ENCODE measurements around the gene GDNF. TPM values are rescaled to one million over a fixed set of nuclear protein-coding genes. Genes with fewer than 3 reads are reported as not detected.
"Not testable (repeated sequence)": the region's sequence is repeated elsewhere in the genome, so short reads cannot be mapped to it uniquely, and the experiment has no call there.

Gene GDNF
- total RNA-seq, 2 donors from 2014 or later = 0.58 to 2.4 TPM

- Mint-ChIP-seq H3K36me3 (ENCODE audit: low read depth) (peaks cover 7% of the 10 kb centered on the region), H3K9me3 (peaks cover 4% of the 10 kb centered on the region), H3K4me1 (peaks cover 4% of the 10 kb centered on the region), H3K27me3 (ENCODE audit: insufficient read depth) (no peaks in the 10 kb centered on the region), H3K27ac (no peak overlapping the region), H3K4me3 (no peak overlapping the region)
- DNase-seq = no peak
- Histone ChIP-seq H3K4me3 (ENCODE audit: low read length) (no peak overlapping the region), H3K9me3 (ENCODE audit: control insufficient read depth, low read length) (peaks cover 1% of the 10 kb centered on the region), H3K27ac (ENCODE audit: low read depth, low read length) (no peak overlapping the region), H3K9ac (ENCODE audit: extremely low read depth, low read length, poor library complexity, severe bottlenecking) (no peak overlapping the region), H3K36me3 (ENCODE audit: control insufficient read depth, insufficient read depth, low read length) (no peaks in the 10 kb centered on the region), H3K27me3 (ENCODE audit: control insufficient read depth, insufficient read depth, low read length, poor library complexity, severe bottlenecking) (no peaks in the 10 kb centered on the region), H3K4me1 (ENCODE audit: control insufficient read depth, insufficient read depth, low read length) (no peaks in the 10 kb centered on the region)
- no peak for TF ChIP-seq CTCF (conservative IDR thresholded peaks at IDR 0.05)
- WGBS, 2 experiments (ENCODE audit: insufficient coverage in 1 of 2, insufficient read length in 1 of 2) = 96% methylated on average over 4 to 7 of the region's 7 CpGs
Observed at GRCh38 chr5:37871023-37871815, 31.4 kb upstream of the GDNF start.

GRCh38 chr5:37869216-37869615, 29.4 kb upstream of the GDNF start:
- no peak overlapping the region for H3K4me3 ChIP-seq (ENCODE audit: low read length)
- H3K36me3 Mint-ChIP-seq (ENCODE audit: low read depth) = peaks cover 8% of the 10 kb centered on the region
- H3K9ac ChIP-seq (ENCODE audit: extremely low read depth, low read length, poor library complexity, severe bottlenecking) = no peak overlapping the region
- peaks cover 1% of the 10 kb centered on the region for H3K9me3 Mint-ChIP-seq
- WGBS, 2 experiments (ENCODE audit: insufficient coverage in 1 of 2, insufficient read length in 1 of 2) = 92 to 100% methylated on average over 2 of the region's 2 CpGs
- H3K27ac ChIP-seq (ENCODE audit: low read depth, low read length) = no peak overlapping the region
- H3K36me3 ChIP-seq (ENCODE audit: control insufficient read depth, insufficient read depth, low read length) = no peaks in the 10 kb centered on the region
- no peak for DNase-seq
- no peaks in the 10 kb centered on the region for H3K27me3 Mint-ChIP-seq (ENCODE audit: insufficient read depth)
- H3K4me1 ChIP-seq (ENCODE audit: control insufficient read depth, insufficient read depth, low read length) = no peaks in the 10 kb centered on the region
- no peak overlapping the region for H3K4me3 Mint-ChIP-seq
- no peaks in the 10 kb centered on the region for H3K9me3 ChIP-seq (ENCODE audit: control insufficient read depth, low read length)
- no peak overlapping the region for H3K27ac Mint-ChIP-seq
- H3K4me1 Mint-ChIP-seq = no peaks in the 10 kb centered on the region
- H3K27me3 ChIP-seq (ENCODE audit: control insufficient read depth, insufficient read depth, low read length, poor library complexity, severe bottlenecking) = no peaks in the 10 kb centered on the region
- TF ChIP-seq CTCF (conservative IDR thresholded peaks at IDR 0.05) = no peak

- Histone ChIP-seq H3K4me3 (ENCODE audit: low read length) (no peak overlapping the region), H3K9me3 (ENCODE audit: control insufficient read depth, low read length) (no peaks in the 10 kb centered on the region), H3K9ac (ENCODE audit: extremely low read depth, low read length, poor library complexity, severe bottlenecking) (no peak overlapping the region), H3K27ac (ENCODE audit: low read depth, low read length) (peak overlapping the region; percentile 33), H3K4me1 (ENCODE audit: control insufficient read depth, insufficient read depth, low read length) (no peaks in the 10 kb centered on the region), H3K27me3 (ENCODE audit: control insufficient read depth, insufficient read depth, low read length, poor library complexity, severe bottlenecking) (no peaks in the 10 kb centered on the region), H3K36me3 (ENCODE audit: control insufficient read depth, insufficient read depth, low read length) (no peaks in the 10 kb centered on the region)
- no peak overlapping the region for H3K27ac Mint-ChIP-seq
- H3K9me3 Mint-ChIP-seq = peaks cover 1% of the 10 kb centered on the region
- no peaks in the 10 kb centered on the region for H3K27me3 Mint-ChIP-seq (ENCODE audit: insufficient read depth)
- H3K4me1 Mint-ChIP-seq = no peaks in the 10 kb centered on the region
- H3K36me3 Mint-ChIP-seq (ENCODE audit: low read depth) = peaks cover 8% of the 10 kb centered on the region
- WGBS, 2 experiments (ENCODE audit: insufficient coverage in 1 of 2, insufficient read length in 1 of 2) = 76 to 96% methylated on average over 3 of the region's 3 CpGs
- TF ChIP-seq CTCF (conservative IDR thresholded peaks at IDR 0.05) = no peak
- no peak for DNase-seq
- H3K4me3 Mint-ChIP-seq = no peak overlapping the region
Observed at GRCh38 chr5:37867654-37868053, 27.8 kb upstream of the GDNF start.

- not testable (repeated sequence) for H3K9me3 Mint-ChIP-seq; H3K27ac ChIP-seq (ENCODE audit: low read depth, low read length); H3K9me3 ChIP-seq (ENCODE audit: control insufficient read depth, low read length); H3K4me3 Mint-ChIP-seq; H3K36me3 ChIP-seq (ENCODE audit: control insufficient read depth, insufficient read depth, low read length); H3K4me3 ChIP-seq (ENCODE audit: low read length); H3K36me3 Mint-ChIP-seq (ENCODE audit: low read depth); H3K27ac Mint-ChIP-seq; H3K4me1 Mint-ChIP-seq; H3K9ac ChIP-seq (ENCODE audit: extremely low read depth, low read length, poor library complexity, severe bottlenecking); H3K27me3 Mint-ChIP-seq (ENCODE audit: insufficient read depth); DNase-seq; H3K27me3 ChIP-seq (ENCODE audit: control insufficient read depth, insufficient read depth, low read length, poor library complexity, severe bottlenecking); H3K4me1 ChIP-seq (ENCODE audit: control insufficient read depth, insufficient read depth, low read length)
- no CpG with 5 or more reads among the region's 1 CpG for WGBS, 2 experiments (ENCODE audit: insufficient coverage in 1 of 2, insufficient read length in 1 of 2)
Observed at GRCh38 chr5:37862907-37863306, 23.1 kb upstream of the GDNF start.
